ENCODE results near the gene GLYATL1.

GRCh38 chr11:58922479-58922878 is 16.8 kb upstream of the GLYATL1 start:
- TF ChIP-seq NR3C1 (CRISPR knock-in tag; conservative IDR thresholded peaks at IDR 0.05; ENCODE audit: low read depth) (no peak), CTCF (IDR thresholded peaks at IDR 0.05) (no peak), ARID4B (CRISPR knock-in tag; IDR thresholded peaks at IDR 0.05; ENCODE audit: borderline replicate concordance) (no peak), ZNF423 (CRISPR knock-in tag; IDR thresholded peaks at IDR 0.05) (no peak), FOXP1 (CRISPR knock-in tag; IDR thresholded peaks at IDR 0.05; ENCODE audit: borderline replicate concordance) (no peak), ZNF263 (CRISPR knock-in tag; IDR thresholded peaks at IDR 0.05; ENCODE audit: low read depth) (no peak), CREB1 (CRISPR knock-in tag; IDR thresholded peaks at IDR 0.05) (no peak), TP53 (CRISPR knock-in tag; IDR thresholded peaks at IDR 0.05) (no peak), JUN (CRISPR knock-in tag; IDR thresholded peaks at IDR 0.05) (no peak), TCF7 (CRISPR knock-in tag; IDR thresholded peaks at IDR 0.05; ENCODE audit: low read depth) (no peak)
- TF ChIP-seq, protein P1, sequence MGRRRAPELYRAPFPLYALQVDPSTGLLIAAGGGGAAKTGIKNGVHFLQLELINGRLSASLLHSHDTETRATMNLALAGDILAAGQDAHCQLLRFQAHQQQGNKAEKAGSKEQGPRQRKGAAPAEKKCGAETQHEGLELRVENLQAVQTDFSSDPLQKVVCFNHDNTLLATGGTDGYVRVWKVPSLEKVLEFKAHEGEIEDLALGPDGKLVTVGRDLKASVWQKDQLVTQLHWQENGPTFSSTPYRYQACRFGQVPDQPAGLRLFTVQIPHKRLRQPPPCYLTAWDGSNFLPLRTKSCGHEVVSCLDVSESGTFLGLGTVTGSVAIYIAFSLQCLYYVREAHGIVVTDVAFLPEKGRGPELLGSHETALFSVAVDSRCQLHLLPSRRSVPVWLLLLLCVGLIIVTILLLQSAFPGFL (CRISPR knock-in tag; IDR thresholded peaks at IDR 0.05; ENCODE audit: borderline replicate concordance): no peak
